Measurements from ENCODE around the gene OXER1. TPM values are rescaled to one million over a fixed set of nuclear protein-coding genes. Genes with fewer than 3 reads are reported as not detected.
A peak's percentile ranks its signal among the peaks of the same experiment; 100 is the strongest.

The OXER1 gene
- total RNA-seq, 1 donor from 2014 or later, result 1.7 TPM

DNA sequence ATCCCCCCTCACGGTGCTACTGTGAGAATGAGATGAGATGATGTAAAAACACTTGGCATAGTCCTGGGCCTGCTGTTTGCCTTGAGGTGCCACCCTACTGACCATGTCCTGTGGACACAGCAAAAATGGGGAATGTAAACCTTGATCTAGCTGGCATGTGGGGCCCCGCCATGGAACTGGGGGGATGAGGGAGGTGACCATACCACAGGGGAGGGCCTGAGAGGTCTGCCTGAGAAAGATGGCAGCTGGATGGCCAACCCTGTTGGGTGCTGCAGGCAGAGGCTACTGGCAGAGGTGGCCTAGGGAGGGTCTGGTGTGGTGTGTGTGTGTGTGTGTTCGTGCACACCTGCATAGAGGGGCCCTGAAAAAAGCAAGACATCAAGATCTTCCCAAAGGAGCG, 27.7 kb upstream of the OXER1 start:
- Mint-ChIP-seq H3K27me3 (ENCODE audit: low read depth) (no peaks in the 10 kb centered on the region), H3K4me3 (ENCODE audit: unreplicated experiment) (peak overlapping the region; percentile 70), H3K9me3 (ENCODE audit: low read depth) (no peaks in the 10 kb centered on the region), H3K36me3 (ENCODE audit: low read depth) (no peaks in the 10 kb centered on the region), H3K27ac (ENCODE audit: unreplicated experiment) (peak overlapping the region; percentile 89), H3K4me1 (ENCODE audit: low read depth) (peaks cover 51% of the 10 kb centered on the region)
- TF ChIP-seq, protein P1, sequence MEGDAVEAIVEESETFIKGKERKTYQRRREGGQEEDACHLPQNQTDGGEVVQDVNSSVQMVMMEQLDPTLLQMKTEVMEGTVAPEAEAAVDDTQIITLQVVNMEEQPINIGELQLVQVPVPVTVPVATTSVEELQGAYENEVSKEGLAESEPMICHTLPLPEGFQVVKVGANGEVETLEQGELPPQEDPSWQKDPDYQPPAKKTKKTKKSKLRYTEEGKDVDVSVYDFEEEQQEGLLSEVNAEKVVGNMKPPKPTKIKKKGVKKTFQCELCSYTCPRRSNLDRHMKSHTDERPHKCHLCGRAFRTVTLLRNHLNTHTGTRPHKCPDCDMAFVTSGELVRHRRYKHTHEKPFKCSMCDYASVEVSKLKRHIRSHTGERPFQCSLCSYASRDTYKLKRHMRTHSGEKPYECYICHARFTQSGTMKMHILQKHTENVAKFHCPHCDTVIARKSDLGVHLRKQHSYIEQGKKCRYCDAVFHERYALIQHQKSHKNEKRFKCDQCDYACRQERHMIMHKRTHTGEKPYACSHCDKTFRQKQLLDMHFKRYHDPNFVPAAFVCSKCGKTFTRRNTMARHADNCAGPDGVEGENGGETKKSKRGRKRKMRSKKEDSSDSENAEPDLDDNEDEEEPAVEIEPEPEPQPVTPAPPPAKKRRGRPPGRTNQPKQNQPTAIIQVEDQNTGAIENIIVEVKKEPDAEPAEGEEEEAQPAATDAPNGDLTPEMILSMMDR (IDR thresholded peaks at IDR 0.05), result no peak
- no peak for DNase-seq (ENCODE audit: low spot score)

- no peaks in the 10 kb centered on the region for H3K27me3 Mint-ChIP-seq (ENCODE audit: low read depth)
- no peak overlapping the region for H3K27ac Mint-ChIP-seq (ENCODE audit: unreplicated experiment)
- no peak for DNase-seq (ENCODE audit: low spot score)
- H3K36me3 Mint-ChIP-seq (ENCODE audit: low read depth), result no peaks in the 10 kb centered on the region
- no peaks in the 10 kb centered on the region for H3K9me3 Mint-ChIP-seq (ENCODE audit: low read depth)
- H3K4me1 Mint-ChIP-seq (ENCODE audit: low read depth), result peaks cover 35% of the 10 kb centered on the region
- H3K4me3 Mint-ChIP-seq (ENCODE audit: unreplicated experiment), result no peak overlapping the region
- TF ChIP-seq, protein P1 (IDR thresholded peaks at IDR 0.05), result no peak
Measured at GRCh38 chr2:42789751-42790150, 25.8 kb upstream of the OXER1 start.

DNA sequence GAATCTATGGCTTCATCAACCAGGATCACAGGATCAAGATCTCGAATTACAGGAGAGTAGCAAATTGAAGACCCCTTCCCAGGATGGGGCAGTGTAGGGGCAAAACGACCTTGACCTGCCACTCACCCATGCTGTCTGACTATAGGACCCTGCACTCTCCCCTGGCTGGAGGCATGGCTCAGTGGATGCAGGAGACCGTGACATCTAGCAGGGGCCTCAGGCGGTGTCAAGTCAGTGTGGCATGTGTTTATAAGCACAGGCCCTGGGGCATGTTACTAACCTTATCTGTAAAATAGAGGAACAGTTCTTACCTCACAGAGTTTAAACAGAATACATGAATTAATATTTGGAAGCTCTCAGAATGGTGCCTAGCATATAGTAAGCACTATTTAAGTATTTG, 24.9 kb upstream of the OXER1 start:
- Mint-ChIP-seq H3K9me3 (ENCODE audit: low read depth) (no peaks in the 10 kb centered on the region), H3K27ac (ENCODE audit: unreplicated experiment) (no peak overlapping the region), H3K4me3 (ENCODE audit: unreplicated experiment) (no peak overlapping the region), H3K27me3 (ENCODE audit: low read depth) (no peaks in the 10 kb centered on the region), H3K36me3 (ENCODE audit: low read depth) (peaks cover 1% of the 10 kb centered on the region), H3K4me1 (ENCODE audit: low read depth) (peaks cover 26% of the 10 kb centered on the region)
- TF ChIP-seq, protein P1 (IDR thresholded peaks at IDR 0.05), result no peak
- no peak for DNase-seq (ENCODE audit: low spot score)

DNA sequence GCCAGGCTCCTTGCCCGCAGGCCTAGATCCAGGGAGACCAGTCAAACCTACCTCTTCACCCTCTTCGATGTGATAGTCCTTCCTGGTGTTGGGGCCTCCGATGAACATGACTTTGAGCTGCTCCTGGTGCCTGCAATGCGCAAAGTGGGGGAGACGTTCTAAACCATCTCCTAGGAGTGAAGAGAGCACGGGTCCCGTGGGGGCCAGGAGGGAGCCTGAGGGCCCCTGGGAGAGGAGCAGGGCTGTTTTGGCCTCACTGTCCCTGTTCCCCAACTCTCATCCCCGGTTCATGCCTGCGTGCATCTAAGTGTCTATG, 24.5 kb upstream of the OXER1 start:
- no peak for DNase-seq (ENCODE audit: low spot score)
- Mint-ChIP-seq H3K36me3 (ENCODE audit: low read depth) (peaks cover 1% of the 10 kb centered on the region), H3K27ac (ENCODE audit: unreplicated experiment) (no peak overlapping the region), H3K9me3 (ENCODE audit: low read depth) (no peaks in the 10 kb centered on the region), H3K4me1 (ENCODE audit: low read depth) (peaks cover 21% of the 10 kb centered on the region), H3K4me3 (ENCODE audit: unreplicated experiment) (no peak overlapping the region), H3K27me3 (ENCODE audit: low read depth) (no peaks in the 10 kb centered on the region)
- TF ChIP-seq, protein P1 (IDR thresholded peaks at IDR 0.05), result no peak

DNA sequence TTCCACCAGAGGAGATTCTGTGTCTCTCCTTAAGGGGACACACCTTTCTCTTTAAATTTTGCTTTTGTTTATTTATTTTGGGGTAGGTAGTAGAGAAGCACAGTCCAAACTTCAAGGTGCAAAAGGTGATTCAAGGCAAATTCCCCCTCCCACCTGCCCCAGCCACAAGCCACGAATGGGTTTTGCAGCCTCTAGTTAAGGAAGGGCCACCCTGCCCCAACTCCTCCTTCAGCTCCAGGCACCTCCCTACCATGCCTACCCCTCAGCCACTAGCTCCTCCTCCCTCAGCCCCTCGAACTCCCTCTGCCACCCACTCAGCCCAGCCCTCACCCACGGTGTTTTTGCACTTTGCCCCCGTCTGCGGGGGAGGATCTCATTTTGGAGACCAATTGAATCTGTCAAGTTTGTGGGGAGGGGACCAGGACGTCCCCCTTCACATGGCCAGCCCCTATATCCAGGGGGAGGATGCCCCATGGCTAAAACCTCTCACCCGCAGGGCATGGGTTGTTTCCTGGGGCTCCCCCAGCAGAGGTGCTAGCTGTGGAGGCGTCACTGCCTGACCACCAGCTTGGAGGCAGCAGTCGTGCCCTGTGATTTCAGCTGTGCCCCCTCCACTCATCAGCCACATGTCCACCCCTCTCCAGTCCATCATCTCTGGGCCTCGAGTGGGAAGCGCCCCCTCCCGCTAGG, 24.0 kb upstream of the OXER1 start:
- no peak overlapping the region for H3K4me3 Mint-ChIP-seq (ENCODE audit: unreplicated experiment)
- no peak for DNase-seq (ENCODE audit: low spot score)
- H3K9me3 Mint-ChIP-seq (ENCODE audit: low read depth), result no peaks in the 10 kb centered on the region
- no peaks in the 10 kb centered on the region for H3K27me3 Mint-ChIP-seq (ENCODE audit: low read depth)
- TF ChIP-seq, protein P1 (IDR thresholded peaks at IDR 0.05), result no peak
- no peak overlapping the region for H3K27ac Mint-ChIP-seq (ENCODE audit: unreplicated experiment)
- H3K4me1 Mint-ChIP-seq (ENCODE audit: low read depth), result peaks cover 17% of the 10 kb centered on the region
- H3K36me3 Mint-ChIP-seq (ENCODE audit: low read depth), result peaks cover 3% of the 10 kb centered on the region

Measured in chondrocyte (in vitro differentiated cells).